Anterior cingulate cortex (tissue), 58 donors: ENCODE results near the gene RBM28.
"Not testable (repeated sequence)": the region's sequence is repeated elsewhere in the genome, so short reads cannot be mapped to it uniquely, and the experiment has no call there.

Experiments used
- DNase-seq, 58 donors: peaks; one replicate each; lab custom pipeline; 2025; lab: John Stamatoyannopoulos, UW

Gene RBM28

DNA sequence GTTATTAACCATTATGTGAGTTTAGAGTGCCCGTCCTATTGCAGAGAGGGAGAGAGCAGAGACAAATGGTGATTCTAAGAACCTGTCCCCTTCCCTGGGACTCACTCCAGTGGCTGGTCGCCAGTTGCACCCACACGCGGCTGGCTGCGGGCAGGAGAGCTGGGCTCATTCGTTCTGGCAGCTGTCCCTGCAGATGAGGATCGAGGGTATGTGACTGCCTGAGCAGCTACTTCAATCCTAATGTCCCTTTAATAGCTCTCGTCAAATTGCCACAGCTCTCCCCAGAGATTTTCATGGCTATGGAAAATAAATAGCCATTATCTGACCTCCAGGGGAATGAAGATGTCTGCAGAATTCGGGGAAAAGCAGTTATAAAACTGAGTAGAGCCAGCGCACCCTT lies 41.6 kb downstream of the RBM28 start:
- peak in 7 of 58 donors; percentile 9 to 56 (median 22) for DNase-seq

DNA sequence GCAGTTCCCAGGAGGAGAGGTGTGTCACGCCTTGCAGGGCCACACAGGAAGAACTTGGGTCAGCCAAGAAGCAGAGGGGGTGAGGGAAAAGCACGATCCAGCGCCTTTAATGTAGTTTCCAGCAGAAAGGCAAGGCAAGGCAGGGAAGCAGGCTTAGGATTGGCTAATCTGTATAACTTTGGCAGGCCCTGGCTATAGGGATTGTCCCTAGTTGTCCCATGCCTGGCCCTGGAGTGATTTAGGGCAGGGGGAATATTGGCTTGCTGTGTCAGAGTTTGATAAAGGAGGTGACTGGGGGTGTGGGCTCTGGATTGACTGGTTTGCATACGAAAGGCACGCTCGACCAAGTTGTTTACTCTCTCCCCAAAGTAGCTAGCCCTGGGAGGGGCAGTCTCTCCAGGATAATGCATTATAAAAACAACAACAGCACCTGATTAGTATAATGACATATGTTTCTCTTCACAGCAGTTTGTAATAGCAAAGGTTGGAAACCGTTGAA lies 44.5 kb downstream of the RBM28 start:
- DNase-seq: no peak

GRCh38 chr7:128298004-128298403 lies 45.7 kb downstream of the RBM28 start:
- DNase-seq: not testable (repeated sequence)

DNA sequence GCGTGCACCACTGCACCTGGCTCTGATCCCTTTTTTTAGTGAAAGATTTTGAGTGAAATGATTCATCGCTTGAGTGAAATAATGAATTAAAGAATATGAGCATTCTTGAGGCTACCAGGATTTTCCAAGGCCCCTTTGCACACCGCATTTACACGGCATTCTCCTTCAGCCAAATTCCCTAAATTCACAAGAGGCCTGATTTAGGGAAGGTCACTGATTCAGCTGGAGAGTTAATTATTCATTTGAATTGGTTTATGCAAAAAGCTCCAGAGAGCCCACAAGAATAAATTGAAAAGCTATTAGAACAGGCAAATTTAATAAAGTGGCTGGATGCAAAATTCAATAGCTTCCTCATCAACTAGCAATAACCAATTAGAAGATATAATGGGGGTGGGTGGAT lies 56.2 kb downstream of the RBM28 start:
- DNase-seq: no peak

DNA sequence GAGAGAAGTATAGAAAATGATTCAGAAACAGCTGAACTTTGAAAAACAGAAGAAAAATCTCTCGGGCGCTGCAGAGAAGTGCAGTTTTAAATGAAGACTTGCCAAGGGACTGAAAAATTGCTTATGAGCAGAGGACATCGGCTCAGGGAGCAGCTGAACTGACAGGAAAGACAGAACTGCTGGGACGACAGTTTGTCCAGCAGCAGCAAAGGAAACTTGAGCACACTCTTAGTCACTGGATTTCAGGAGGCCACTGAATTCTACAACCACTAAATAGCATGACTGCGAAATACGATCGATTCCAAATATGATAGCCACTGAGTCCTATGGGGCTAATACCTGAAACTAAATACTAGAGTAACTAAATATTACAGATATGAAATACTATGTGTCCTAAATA lies 59.6 kb downstream of the RBM28 start:
- no peak for DNase-seq

DNA sequence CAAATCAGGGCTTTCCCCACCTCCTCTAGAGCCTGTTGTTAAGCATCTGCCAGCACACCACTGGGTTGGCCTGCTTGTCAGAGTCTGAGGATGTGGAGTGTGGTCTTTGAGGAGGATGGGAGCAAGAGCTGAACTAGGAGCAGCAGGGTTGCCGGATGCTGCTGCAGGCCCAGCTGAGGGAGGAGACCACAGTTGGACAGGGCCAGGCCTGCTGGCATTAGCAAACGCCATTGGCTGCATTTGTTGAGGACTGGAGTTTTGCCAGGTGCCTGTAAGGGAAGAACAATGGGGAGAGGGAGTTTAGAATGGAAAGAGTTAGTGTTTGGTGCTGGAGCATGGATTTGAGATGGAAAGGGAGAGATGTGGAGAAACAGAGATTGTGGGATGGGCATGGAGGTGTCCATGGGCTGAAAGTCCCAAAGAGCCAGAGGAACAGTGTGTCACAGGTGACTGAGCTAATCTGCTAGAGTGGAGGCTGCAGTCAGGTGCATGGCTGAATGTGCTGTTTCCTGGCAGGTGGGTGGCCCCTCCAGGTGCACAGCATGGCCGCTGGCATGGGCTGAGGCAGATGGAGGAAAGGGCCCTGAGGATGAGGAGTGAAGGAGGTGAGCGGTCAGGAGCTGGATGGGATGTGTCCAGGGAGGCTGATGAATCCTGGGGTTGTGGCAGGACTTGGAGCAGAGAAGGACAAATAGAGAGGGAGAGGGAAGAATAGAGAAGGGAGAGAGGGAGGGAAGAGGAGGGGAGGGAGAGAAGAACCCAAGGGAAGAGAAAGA lies 61.9 kb downstream of the RBM28 start:
- DNase-seq: peak in 1 of 58 donors; percentile 7

DNA sequence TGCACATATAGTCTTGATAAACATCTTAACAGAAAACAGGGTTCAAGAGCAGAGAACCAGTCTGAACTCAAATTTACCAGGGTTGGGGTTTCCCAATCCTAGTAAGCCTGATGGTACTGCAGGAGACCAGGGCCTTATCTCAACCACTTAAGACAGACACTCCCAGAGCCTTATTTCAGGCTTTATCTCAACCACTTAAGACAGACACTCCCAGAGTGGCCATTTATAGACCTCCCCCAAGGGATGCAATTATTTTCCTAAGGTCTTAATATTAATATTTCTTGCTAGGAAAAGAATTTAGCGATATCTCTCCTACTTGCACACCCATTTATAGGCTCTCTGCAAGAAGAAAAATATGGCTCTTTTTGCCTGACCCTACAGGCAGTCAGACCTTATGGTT lies 63.3 kb downstream of the RBM28 start:
- not testable (repeated sequence) for DNase-seq

DNA sequence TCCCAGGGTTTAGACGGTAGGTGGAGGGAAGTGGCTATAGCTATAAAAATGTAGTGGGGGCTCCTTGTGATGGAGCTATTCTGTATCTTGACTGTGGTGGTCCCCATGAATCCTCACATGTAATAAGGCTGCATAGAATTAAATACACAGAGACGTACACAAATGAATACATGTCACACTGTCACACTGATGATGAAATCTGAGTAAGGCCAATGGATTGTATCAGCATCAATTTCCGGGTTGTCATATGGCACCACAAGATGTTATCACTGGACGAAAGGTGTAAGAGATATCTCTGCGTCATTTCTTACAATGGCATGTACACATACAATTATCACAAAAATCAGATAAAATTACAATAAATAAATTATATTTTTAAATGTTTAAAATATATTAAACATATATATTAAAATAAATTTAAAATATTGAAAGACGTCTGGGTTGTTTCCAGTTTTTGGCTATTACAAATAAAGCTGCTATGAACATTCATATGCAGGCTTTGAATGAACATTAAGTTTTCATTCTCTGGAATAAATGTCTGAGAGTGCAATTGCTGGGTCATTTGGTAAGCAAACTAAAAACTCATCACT lies 64.5 kb downstream of the RBM28 start:
- no peak for DNase-seq

DNA sequence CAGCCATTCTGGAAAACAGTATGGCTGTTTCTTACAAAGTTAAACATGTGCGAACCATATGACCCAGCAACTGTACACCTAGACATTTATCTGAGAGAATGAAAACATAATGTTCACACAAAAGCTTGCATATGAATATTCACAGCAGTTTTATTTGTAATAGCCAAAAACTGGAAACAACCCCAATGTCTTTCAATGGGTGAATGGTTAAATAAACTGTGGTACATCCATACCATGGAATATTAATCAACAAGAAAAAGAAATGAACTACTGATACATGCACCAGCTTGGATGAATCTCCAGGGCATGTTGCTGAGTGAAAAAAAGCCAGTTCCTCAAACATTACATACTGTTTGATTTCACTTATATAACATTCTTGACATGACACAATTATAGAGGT lies 65.3 kb downstream of the RBM28 start:
- no peak for DNase-seq

- DNase-seq: no peak
Observed at GRCh38 chr7:128275681-128276080, 68.0 kb downstream of the RBM28 start.

- no peak for DNase-seq
Observed at GRCh38 chr7:128274884-128275603, 68.7 kb downstream of the RBM28 start.

- no peak for DNase-seq
Observed at GRCh38 chr7:128274246-128274883, 69.3 kb downstream of the RBM28 start.

- no peak for DNase-seq
Observed at GRCh38 chr7:128271942-128272481, 71.7 kb downstream of the RBM28 start.

DNA sequence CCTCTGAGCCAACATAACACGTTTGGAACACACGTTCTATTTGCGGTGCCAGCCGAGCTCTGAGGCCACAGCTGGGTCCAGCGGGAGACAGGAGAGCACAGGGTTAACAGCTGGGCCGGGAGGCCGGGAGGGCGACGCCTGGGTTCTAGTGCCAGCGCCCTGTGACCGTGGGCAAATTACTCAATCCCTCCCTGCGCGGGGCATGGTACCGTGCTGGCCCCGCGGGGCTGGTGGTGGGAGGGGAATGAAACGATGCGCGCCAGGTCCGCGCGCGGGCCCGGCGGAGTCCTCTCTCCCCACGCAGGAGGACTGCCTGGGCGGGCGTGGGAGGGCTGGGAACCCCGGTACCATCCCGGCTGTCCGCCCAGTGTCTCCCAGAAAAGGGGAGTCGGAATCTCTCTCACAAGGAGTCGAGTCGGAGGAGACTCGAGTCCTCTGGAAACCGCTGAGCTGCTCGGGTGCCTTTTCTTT lies 72.2 kb downstream of the RBM28 start:
- peak in 2 of 58 donors; percentile 18 to 28 for DNase-seq

DNA sequence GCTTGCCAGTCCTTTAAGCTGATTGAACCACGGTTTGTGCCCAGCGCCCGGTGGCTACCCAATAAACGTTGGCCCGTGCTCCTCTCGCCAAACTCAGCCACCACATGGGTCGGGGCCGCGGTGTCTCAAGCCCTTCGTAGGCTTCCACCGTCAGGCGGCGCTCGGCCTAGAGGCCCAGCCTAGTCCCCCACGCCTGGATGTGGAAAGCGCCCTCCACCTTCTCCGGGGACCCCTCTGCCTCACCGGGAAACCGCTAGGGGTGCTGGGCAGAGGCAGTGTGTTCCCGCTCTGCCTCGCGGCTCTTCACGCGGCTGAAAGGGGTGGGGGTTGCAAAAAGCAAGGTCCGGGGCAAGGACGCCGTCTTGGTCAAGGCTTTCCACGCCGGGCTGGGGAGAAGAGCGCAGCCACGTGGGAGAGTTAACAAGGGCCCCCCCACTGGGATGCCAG lies 72.9 kb downstream of the RBM28 start:
- DNase-seq: peak in 1 of 58 donors; percentile 30

- DNase-seq: no peak
Observed at GRCh38 chr7:128268233-128268632, 75.5 kb downstream of the RBM28 start.

GRCh38 chr7:128267595-128267924 lies 76.1 kb downstream of the RBM28 start:
- DNase-seq: peak in 3 of 58 donors; percentile 45 to 61 (median 51)

GRCh38 chr7:128266883-128267594 lies 76.7 kb downstream of the RBM28 start:
- peak in 50 of 58 donors; percentile 11 to 70 (median 40) for DNase-seq

DNA sequence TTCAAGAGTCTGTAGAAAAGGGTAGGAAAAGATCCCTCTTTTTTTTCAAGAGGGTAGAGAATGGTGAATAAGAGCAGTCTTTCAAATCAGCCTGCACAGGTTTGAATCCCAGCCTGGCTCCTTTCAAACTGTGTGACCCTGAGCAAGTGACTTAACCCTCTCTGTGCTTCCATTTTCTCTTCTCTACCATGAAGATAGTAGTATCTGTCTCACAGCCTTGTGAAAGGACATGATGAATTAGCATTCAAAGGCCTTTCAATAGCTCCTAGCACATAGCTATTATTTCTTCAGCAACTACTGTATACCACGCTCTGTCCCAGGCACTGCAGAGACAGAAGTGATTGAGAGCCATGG lies 77.2 kb downstream of the RBM28 start:
- DNase-seq: no peak

GRCh38 chr7:128265906-128266300 lies 77.8 kb downstream of the RBM28 start:
- no peak for DNase-seq
